HepG2 (cell line): Measurements from ENCODE around the gene LZTS2. TPM values are rescaled to one million over a fixed set of nuclear protein-coding genes. Genes with fewer than 3 reads are reported as not detected.
A peak's percentile ranks its signal among the peaks of the same experiment; 100 is the strongest.

Source experiments
- ATAC-seq: fragments of 200-7000 bp; cut with Tn5 transposase; 3 replicates; pipeline ENCODE4 v1.9.1; 2020; ENCODE audit warnings: mild to moderate bottlenecking, moderate library complexity
- BruUV-seq: library from RNA; stranded (reverse); fragments of 400-500 nt; replicated peaks from 2 replicates; lab custom pipeline; 2021; lab: Mats Ljungman, UMichigan
- CTCF ChIA-PET: fragments of 300-600 bp; formaldehyde crosslinking; extraction: SDS; loops from one replicate; lab custom pipeline; 2021; ENCODE audit warnings: low total read pairs, inconsistent platforms, low intra/inter-chr PET ratio; lab: Yijun Ruan, JAX
- POLR2A ChIA-PET: fragments of 350-600 bp; sonication (Branson Sonifier 250); formaldehyde crosslinking; loops from one replicate; lab custom pipeline; 2020; ENCODE audit warnings: antibody characterized with exemption, inconsistent platforms; lab: Yijun Ruan, JAX
- DNase-seq: peaks from one replicate; pipeline ENCODE4 v3.0.0-alpha.2; 2015; ENCODE audit warnings: low spot score
- FAIRE-seq: peaks from 3 replicates; lab custom pipeline; 2011; peaks lifted over from hg19 to GRCh38; lab: Jason Lieb, UNC
- H2AFZ ChIP-seq: one replicate; pipeline ENCODE4 v1.6.1; 2011; ENCODE audit warnings: low read length, inconsistent platforms
- H3K27ac ChIP-seq: fragments of 300-600 bp; 3 replicates; pipeline ENCODE4 v1.8.0; 2011; ENCODE audit warnings: mixed run types, mild to moderate bottlenecking, mixed read lengths, low read length, inconsistent platforms; ENCODE audit not compliant: insufficient read depth; ENCODE audit errors: extremely low read length
- H3K27me3 ChIP-seq, 2 experiments: fragments of 200-600 bp in 1 of 2; 2 replicates in 1 of 2; 3 replicates in 1 of 2; pipeline versions ENCODE4 v1.6.0 to v1.8.0; 2011; ENCODE audit warnings: low read length in 2 of 2, mild to moderate bottlenecking in 2 of 2, moderate library complexity in 2 of 2, inconsistent platforms in 1 of 2; ENCODE audit not compliant: insufficient read depth in 2 of 2, control insufficient read depth in 1 of 2
- H3K36me3 ChIP-seq, 2 experiments: fragments of 200-600 bp in 1 of 2; replicated peaks in 1 of 2; 2 replicates in 1 of 2; 3 replicates in 1 of 2; pipeline versions ENCODE4 v1.5.1 to v1.8.0; 2011; ENCODE audit warnings: low read length in 2 of 2, inconsistent platforms in 1 of 2; ENCODE audit not compliant: insufficient read depth in 2 of 2, control insufficient read depth in 1 of 2
- H3K4me1 ChIP-seq: 2 replicates; pipeline ENCODE4 v1.5.1; 2012; ENCODE audit warnings: low read length, inconsistent platforms; ENCODE audit not compliant: insufficient read depth
- H3K4me2 ChIP-seq: 2 replicates; pipeline ENCODE4 v1.6.0; 2011; ENCODE audit warnings: low read depth, low read length, inconsistent platforms
- H3K4me3 ChIP-seq, 3 experiments: fragments of 200-600 bp in 1 of 3; sonication (generic), shearing (Covaris generic) in 1 of 3; replicated peaks in 1 of 3; 2 replicates each; pipeline ENCODE4 v1.5.1; 2011 to 2016; ENCODE audit warnings: low read length in 3 of 3, inconsistent platforms in 2 of 3, low read depth in 2 of 3, mild to moderate bottlenecking in 2 of 3, control low read depth in 1 of 3, mixed read lengths in 1 of 3; ENCODE audit not compliant: insufficient read depth in 1 of 3
- H3K79me2 ChIP-seq: one replicate; pipeline ENCODE4 v1.6.1; 2011; ENCODE audit warnings: low read length, inconsistent platforms; ENCODE audit not compliant: insufficient read depth
- H3K9ac ChIP-seq: 2 replicates; pipeline ENCODE4 v1.6.0; 2011; ENCODE audit warnings: mild to moderate bottlenecking, low read depth, low read length, inconsistent platforms; ENCODE audit not compliant: insufficient read depth
- H3K9me3 ChIP-seq: 2 replicates; pipeline ENCODE4 v1.5.1; 2012; ENCODE audit warnings: mild to moderate bottlenecking, low read length
- H4K20me1 ChIP-seq: 2 replicates; pipeline ENCODE4 v1.6.0; 2011; ENCODE audit warnings: inconsistent platforms, mild to moderate bottlenecking, low read length, moderate library complexity; ENCODE audit not compliant: insufficient read depth
- CHD2 ChIP-seq: IDR thresholded peaks from 2 replicates; pipeline ENCODE4 v1.6.1; 2011; ENCODE audit warnings: low read depth, low read length, improper control_type of control experiment
- ESRRA ChIP-seq: sonication (generic); formaldehyde crosslinking; IDR thresholded peaks from 2 replicates; pipeline ENCODE4 v1.5.1; 2020; ENCODE audit warnings: mild to moderate bottlenecking, low read depth, missing genetic modification reagents
- HCFC1 ChIP-seq: fragments of 150-350 bp; IDR thresholded peaks from 2 replicates; pipeline ENCODE4 v1.6.1; 2014; ENCODE audit warnings: low read depth, low read length
- HIVEP1 ChIP-seq: sonication (generic); formaldehyde crosslinking; IDR thresholded peaks from 2 replicates; pipeline ENCODE4 v1.4.0; 2020; ENCODE audit warnings: mild to moderate bottlenecking, missing genetic modification reagents
- HNF1B ChIP-seq: sonication (generic); formaldehyde crosslinking; IDR thresholded peaks from 2 replicates; pipeline ENCODE4 v1.5.1; 2020; ENCODE audit warnings: mild to moderate bottlenecking, moderate library complexity, missing genetic modification reagents
- MIER2 ChIP-seq: IDR thresholded peaks from 2 replicates; pipeline ENCODE4 v1.6.1; 2016; ENCODE audit warnings: missing biosample characterization, missing genetic modification reagents
- NFKB2 ChIP-seq: sonication (generic); formaldehyde crosslinking; IDR thresholded peaks from 2 replicates; pipeline ENCODE4 v1.4.0; 2020; ENCODE audit warnings: missing genetic modification reagents, borderline replicate concordance
- NRL ChIP-seq: sonication (generic); formaldehyde crosslinking; IDR thresholded peaks from 2 replicates; pipeline ENCODE4 v1.5.0; 2020; ENCODE audit warnings: missing genetic modification reagents, mild to moderate bottlenecking, moderate library complexity, borderline replicate concordance
- RBFOX2 ChIP-seq: fragments of 200-400 bp; formaldehyde crosslinking; IDR thresholded peaks from 2 replicates; pipeline ENCODE4 v1.6.1; 2017; ENCODE audit warnings: low read depth, mild to moderate bottlenecking, low read length
- RNF219 ChIP-seq: sonication (generic); formaldehyde crosslinking; IDR thresholded peaks from 2 replicates; pipeline ENCODE4 v1.5.0; 2020; ENCODE audit warnings: mild to moderate bottlenecking, missing genetic modification reagents
- THAP8 ChIP-seq: sonication (generic); formaldehyde crosslinking; IDR thresholded peaks from 2 replicates; pipeline ENCODE4 v1.5.1; 2020; ENCODE audit warnings: missing genetic modification reagents, mild to moderate bottlenecking, borderline replicate concordance
- ZFAT ChIP-seq: sonication (generic); formaldehyde crosslinking; conservative IDR thresholded peaks from 2 replicates; pipeline ENCODE4 v1.8.1; 2023; ENCODE audit warnings: missing genetic modification reagents, inconsistent platforms
- ZNF691 ChIP-seq: sonication (generic); formaldehyde crosslinking; IDR thresholded peaks from 2 replicates; pipeline ENCODE4 v1.4.0; 2020; ENCODE audit warnings: missing genetic modification reagents, low read depth, mild to moderate bottlenecking, borderline replicate concordance
- ZNF710 ChIP-seq: sonication (generic); formaldehyde crosslinking; IDR thresholded peaks from 2 replicates; pipeline ENCODE4 v1.5.0; 2020; ENCODE audit warnings: mild to moderate bottlenecking, missing genetic modification reagents, borderline replicate concordance
- whole genome bisulfite sequencing: methylation state at CpG from one replicate; pipeline ENCODE4 v1.1.6; 2017; ENCODE audit warnings: low lambda C conversion rate; 5-methylcytosine and 5-hydroxymethylcytosine counted together
- in situ Hi-C: cut with HindIII; loops from 2 replicates; pipeline ENCODE4 v1.10.0; 2017; ENCODE audit warnings: low pct_unique_long_range_greater_than_20kb; ENCODE audit not compliant: extremely low pct_ligation_motif_present
- intact Hi-C: fragments of 100-400 bp; cut with micrococcal nuclease; formaldehyde crosslinking; loops from one replicate; pipeline ENCODE4 v1.10.0; 2022; ENCODE audit not compliant: unreplicated experiment
- polyA plus RNA-seq, 8 experiments: library from polyadenylated mRNA; depleted of rRNA in 3 of 8; stranded (reverse) in 7 of 8; unstranded in 1 of 8; fragments of >200 nt; fragmentation: Illumina TruSeq in 4 of 8; extraction: Trizol in 4 of 8; gene quantifications; 2 replicates each; pipeline versions ENCODE4 v1.2.1 to v1.2.3, GENCODE V29; 2011 to 2016; ENCODE audit warnings: low read depth in 4 of 8, missing spikeins in 1 of 8, mixed read lengths in 1 of 8; ENCODE audit not compliant: insufficient read depth in 1 of 8
- total RNA-seq, 5 experiments: library from RNA; depleted of rRNA; stranded (reverse); fragments of >200 nt; fragmentation: Illumina TruSeq; extraction: Trizol; gene quantifications; 2 replicates each; pipeline ENCODE4 v1.2.3, GENCODE V29; 2016; ENCODE audit warnings: low read depth in 1 of 5

LZTS2 gene
- total and polyA plus RNA-seq, 2 of the 13 experiments (the other 11 are each of a cell fraction or from before 2014, with no cell fraction given): 43.6 to 65.6 TPM

- peak overlapping the region; percentile 84 to 96 (median 94) for H3K4me3 ChIP-seq
- H3K9me3 ChIP-seq: no peaks in the 10 kb centered on the region
- H2AFZ ChIP-seq: no peak overlapping the region
- intact Hi-C loops (loop anchor here (2.0 kb wide), 1 partner anchor 43 kb away; no protein-coding TSS in a partner anchor), in situ Hi-C loops (no loop called here)
- POLR2A ChIA-PET: interaction anchor here (0.7 to 12.6 kb wide), 13 partner anchors 12 to 597 kb away, joined by 3 to 277 read pairs (median 5); partner anchors contain the start of genes KAZALD1, LZTS2, MRPL43 and TWNK
- BruUV-seq: TSS peak; percentile 36
- CTCF ChIA-PET: interaction anchor here (0.9 to 1.5 kb wide), 4 partner anchors 15 to 43 kb away, joined by 3 to 5 read pairs (median 3); no protein-coding TSS in a partner anchor
- peak overlapping the region; percentile 96 for H3K27ac ChIP-seq
- DNase-seq (peak; percentile 84), FAIRE-seq (no peak), ATAC-seq (peak; percentile 34)
- H3K79me2 ChIP-seq: peaks cover 45% of the 10 kb centered on the region
- peaks cover 88% of the 10 kb centered on the region for H3K4me1 ChIP-seq
- peak overlapping the region; percentile 98 for H3K4me2 ChIP-seq
- WGBS: 2% methylated on average over 11 of the region's 13 CpGs
- H3K36me3 ChIP-seq: peaks cover 13 to 31% of the 10 kb centered on the region in 2 experiments
- no peaks in the 10 kb centered on the region; a peak in 1 of 5 replicates for H3K27me3 ChIP-seq
- H4K20me1 ChIP-seq: no peaks in the 10 kb centered on the region
- peak overlapping the region; percentile 90 for H3K9ac ChIP-seq
- no peak for TF ChIP-seq RNF219 (CRISPR knock-in tag)
- peak; percentile 6; the same call in 1 of the 2 replicates for TF ChIP-seq NRL (CRISPR knock-in tag)
- TF ChIP-seq NFKB2: no peak
- no peak for TF ChIP-seq CHD2
- 0 out of 2 replicates have a peak, but pooled peaks have one; percentile 56 for TF ChIP-seq HNF1B (CRISPR knock-in tag)
- no peak for TF ChIP-seq HCFC1
- no peak; the same call in 1 of the 2 replicates for TF ChIP-seq ZNF691 (CRISPR knock-in tag)
- peak; percentile 22 for TF ChIP-seq HIVEP1 (CRISPR knock-in tag)
- TF ChIP-seq ZNF710 (CRISPR knock-in tag): peak; percentile 81
- TF ChIP-seq MIER2 (CRISPR knock-in tag): no peak
- TF ChIP-seq ESRRA (CRISPR knock-in tag): peak; percentile 42; the same call in 1 of the 2 replicates
- TF ChIP-seq RBFOX2: no peak
- no peak for TF ChIP-seq ZFAT (CRISPR knock-in tag)
- TF ChIP-seq THAP8 (CRISPR knock-in tag): no peak
Observed at GRCh38 chr10:100970076-100970913, 29.3 kb upstream of the LZTS2 start.
